ENCODE measurements around the gene TPI1. TPM values are rescaled to one million over a fixed set of nuclear protein-coding genes. Genes with fewer than 3 reads are reported as not detected.

The TPI1 gene
- total and polyA plus RNA-seq, 2 of the 8 experiments (the other 6 are each of a cell fraction or from before 2014, with no cell fraction given): 910 to 3,018 TPM

Other genes starting within 250 kb of the TPI1 start
- gene LPAR5, start 231.6 kb upstream of the TPI1 start, total RNA-seq (2021; fragmentation: NEBNext Ultra II Directional; extraction: Animal tissue kit (Norgen Biotek cat#: 25700)): 0.22 and 0.23 TPM in 2 replicates
- 0.24 and 0.63 TPM in 2 replicates for gene LPAR5, start 231.6 kb upstream of the TPI1 start, polyA plus RNA-seq (2011; rRNA removed)
- gene ACRBP, start 220.1 kb upstream of the TPI1 start, total RNA-seq (2021; fragmentation: NEBNext Ultra II Directional; extraction: Animal tissue kit (Norgen Biotek cat#: 25700)): 0.80 and 1.2 TPM in 2 replicates
- 5.2 and 8.9 TPM in 2 replicates for gene ACRBP, start 220.1 kb upstream of the TPI1 start, polyA plus RNA-seq (2011; rRNA removed)
- gene ING4, start 204.4 kb upstream of the TPI1 start, total RNA-seq (2021; fragmentation: NEBNext Ultra II Directional; extraction: Animal tissue kit (Norgen Biotek cat#: 25700)): 21.7 and 22.9 TPM in 2 replicates
- gene ING4, start 204.4 kb upstream of the TPI1 start, polyA plus RNA-seq (2011; rRNA removed): 28.6 and 29.3 TPM in 2 replicates
- gene ZNF384, start 178.2 kb upstream of the TPI1 start, total RNA-seq (2021; fragmentation: NEBNext Ultra II Directional; extraction: Animal tissue kit (Norgen Biotek cat#: 25700)): 59.6 and 60.1 TPM in 2 replicates
- gene ZNF384, start 178.2 kb upstream of the TPI1 start, polyA plus RNA-seq (2011; rRNA removed): 59.0 and 75.1 TPM in 2 replicates
- gene PIANP, start 166.7 kb upstream of the TPI1 start, total RNA-seq (2021; fragmentation: NEBNext Ultra II Directional; extraction: Animal tissue kit (Norgen Biotek cat#: 25700)): 9.8 and 15.3 TPM in 2 replicates
- 6.3 and 13.3 TPM in 2 replicates for gene PIANP, start 166.7 kb upstream of the TPI1 start, polyA plus RNA-seq (2011; rRNA removed)
- 43.3 and 44.5 TPM in 2 replicates for gene COPS7A, start 143.5 kb upstream of the TPI1 start, total RNA-seq (2021; fragmentation: NEBNext Ultra II Directional; extraction: Animal tissue kit (Norgen Biotek cat#: 25700))
- gene COPS7A, start 143.5 kb upstream of the TPI1 start, polyA plus RNA-seq (2011; rRNA removed): 95.9 and 98.4 TPM in 2 replicates
- gene MLF2, start 114.4 kb upstream of the TPI1 start, total RNA-seq (2021; fragmentation: NEBNext Ultra II Directional; extraction: Animal tissue kit (Norgen Biotek cat#: 25700)): 229 and 232 TPM in 2 replicates
- gene MLF2, start 114.4 kb upstream of the TPI1 start, polyA plus RNA-seq (2011; rRNA removed): 401 and 443 TPM in 2 replicates
- 444 and 486 TPM in 2 replicates for gene PTMS, start 101.2 kb upstream of the TPI1 start, total RNA-seq (2021; fragmentation: NEBNext Ultra II Directional; extraction: Animal tissue kit (Norgen Biotek cat#: 25700))
- 553 and 999 TPM in 2 replicates for gene PTMS, start 101.2 kb upstream of the TPI1 start, polyA plus RNA-seq (2011; rRNA removed)
- 2.8 and 3.1 TPM in 2 replicates for gene LAG3, start 95.0 kb upstream of the TPI1 start, total RNA-seq (2021; fragmentation: NEBNext Ultra II Directional; extraction: Animal tissue kit (Norgen Biotek cat#: 25700))
- gene LAG3, start 95.0 kb upstream of the TPI1 start, polyA plus RNA-seq (2011; rRNA removed): 1.1 and 2.5 TPM in 2 replicates
- gene CD4, start 78.0 kb upstream of the TPI1 start, total RNA-seq (2021; fragmentation: NEBNext Ultra II Directional; extraction: Animal tissue kit (Norgen Biotek cat#: 25700)): 3.2 and 3.4 TPM in 2 replicates
- gene CD4, start 78.0 kb upstream of the TPI1 start, polyA plus RNA-seq (2011; rRNA removed): 5.1 and 5.6 TPM in 2 replicates
- gene GPR162, start 45.7 kb upstream of the TPI1 start, total RNA-seq (2021; fragmentation: NEBNext Ultra II Directional; extraction: Animal tissue kit (Norgen Biotek cat#: 25700)): 8.6 and 8.8 TPM in 2 replicates
- 7.3 and 9.5 TPM in 2 replicates for gene GPR162, start 45.7 kb upstream of the TPI1 start, polyA plus RNA-seq (2011; rRNA removed)
- 42.4 and 43.5 TPM in 2 replicates for gene P3H3, start 39.1 kb upstream of the TPI1 start, total RNA-seq (2021; fragmentation: NEBNext Ultra II Directional; extraction: Animal tissue kit (Norgen Biotek cat#: 25700))
- gene P3H3, start 39.1 kb upstream of the TPI1 start, polyA plus RNA-seq (2011; rRNA removed): 22.9 and 40.9 TPM in 2 replicates
- gene GNB3, start 26.6 kb upstream of the TPI1 start, total RNA-seq (2021; fragmentation: NEBNext Ultra II Directional; extraction: Animal tissue kit (Norgen Biotek cat#: 25700)): 9.0 and 9.9 TPM in 2 replicates
- gene GNB3, start 26.6 kb upstream of the TPI1 start, polyA plus RNA-seq (2011; rRNA removed): 9.9 and 13.9 TPM in 2 replicates
- 47.4 and 47.7 TPM in 2 replicates for gene CDCA3, start 16.2 kb upstream of the TPI1 start, total RNA-seq (2021; fragmentation: NEBNext Ultra II Directional; extraction: Animal tissue kit (Norgen Biotek cat#: 25700))
- gene CDCA3, start 16.2 kb upstream of the TPI1 start, polyA plus RNA-seq (2011; rRNA removed): 71.2 and 77.0 TPM in 2 replicates
- gene USP5, start 15.4 kb upstream of the TPI1 start, total RNA-seq (2021; fragmentation: NEBNext Ultra II Directional; extraction: Animal tissue kit (Norgen Biotek cat#: 25700)): 148 and 159 TPM in 2 replicates
- 66.5 and 83.9 TPM in 2 replicates for gene USP5, start 15.4 kb upstream of the TPI1 start, polyA plus RNA-seq (2011; rRNA removed)
- gene SPSB2, start 5.8 kb downstream of the TPI1 start, total RNA-seq (2021; fragmentation: NEBNext Ultra II Directional; extraction: Animal tissue kit (Norgen Biotek cat#: 25700)): 13.0 and 13.9 TPM in 2 replicates
- gene SPSB2, start 5.8 kb downstream of the TPI1 start, polyA plus RNA-seq (2011; rRNA removed): 23.2 and 31.6 TPM in 2 replicates
- gene LRRC23, start 37.3 kb downstream of the TPI1 start, total RNA-seq (2021; fragmentation: NEBNext Ultra II Directional; extraction: Animal tissue kit (Norgen Biotek cat#: 25700)): 2.5 and 2.9 TPM in 2 replicates
- gene LRRC23, start 37.3 kb downstream of the TPI1 start, polyA plus RNA-seq (2011; rRNA removed): 3.5 and 3.6 TPM in 2 replicates
- 90.9 and 92.4 TPM in 2 replicates for gene ENO2, start 47.0 kb downstream of the TPI1 start, total RNA-seq (2021; fragmentation: NEBNext Ultra II Directional; extraction: Animal tissue kit (Norgen Biotek cat#: 25700))
- 102 and 126 TPM in 2 replicates for gene ENO2, start 47.0 kb downstream of the TPI1 start, polyA plus RNA-seq (2011; rRNA removed)
- 69.6 and 73.4 TPM in 2 replicates for gene ATN1, start 60.4 kb downstream of the TPI1 start, total RNA-seq (2021; fragmentation: NEBNext Ultra II Directional; extraction: Animal tissue kit (Norgen Biotek cat#: 25700))
- 20.6 and 43.0 TPM in 2 replicates for gene ATN1, start 60.4 kb downstream of the TPI1 start, polyA plus RNA-seq (2011; rRNA removed)
- not detected in 2 replicates for gene RNU7-1, start 76.3 kb downstream of the TPI1 start, total RNA-seq (2021; fragmentation: NEBNext Ultra II Directional; extraction: Animal tissue kit (Norgen Biotek cat#: 25700))
- gene RNU7-1, start 76.3 kb downstream of the TPI1 start, polyA plus RNA-seq (2011; rRNA removed): not detected in 2 replicates
- gene C12orf57, start 76.5 kb downstream of the TPI1 start, total RNA-seq (2021; fragmentation: NEBNext Ultra II Directional; extraction: Animal tissue kit (Norgen Biotek cat#: 25700)): 174 and 185 TPM in 2 replicates
- 993 and 1,124 TPM in 2 replicates for gene C12orf57, start 76.5 kb downstream of the TPI1 start, polyA plus RNA-seq (2011; rRNA removed)
- 25.7 and 28.4 TPM in 2 replicates for gene PTPN6, start 83.8 kb downstream of the TPI1 start, total RNA-seq (2021; fragmentation: NEBNext Ultra II Directional; extraction: Animal tissue kit (Norgen Biotek cat#: 25700))
- 16.3 and 22.6 TPM in 2 replicates for gene PTPN6, start 83.8 kb downstream of the TPI1 start, polyA plus RNA-seq (2011; rRNA removed)
- gene PHB2, start 103.1 kb downstream of the TPI1 start, total RNA-seq (2021; fragmentation: NEBNext Ultra II Directional; extraction: Animal tissue kit (Norgen Biotek cat#: 25700)): 360 and 368 TPM in 2 replicates
- 579 and 626 TPM in 2 replicates for gene PHB2, start 103.1 kb downstream of the TPI1 start, polyA plus RNA-seq (2011; rRNA removed)
- gene EMG1, start 103.4 kb downstream of the TPI1 start, total RNA-seq (2021; fragmentation: NEBNext Ultra II Directional; extraction: Animal tissue kit (Norgen Biotek cat#: 25700)): 82.9 and 84.2 TPM in 2 replicates
- 54.3 and 64.3 TPM in 2 replicates for gene EMG1, start 103.4 kb downstream of the TPI1 start, polyA plus RNA-seq (2011; rRNA removed)
- gene LPCAT3, start 150.9 kb downstream of the TPI1 start, total RNA-seq (2021; fragmentation: NEBNext Ultra II Directional; extraction: Animal tissue kit (Norgen Biotek cat#: 25700)): 55.2 and 55.8 TPM in 2 replicates
- 69.5 and 70.4 TPM in 2 replicates for gene LPCAT3, start 150.9 kb downstream of the TPI1 start, polyA plus RNA-seq (2011; rRNA removed)
- gene C1S, start 193.2 kb downstream of the TPI1 start, total RNA-seq (2021; fragmentation: NEBNext Ultra II Directional; extraction: Animal tissue kit (Norgen Biotek cat#: 25700)): 5.0 and 7.3 TPM in 2 replicates
- gene C1S, start 193.2 kb downstream of the TPI1 start, polyA plus RNA-seq (2011; rRNA removed): 3.5 and 4.4 TPM in 2 replicates
- 6.9 and 7.7 TPM in 2 replicates for gene C1R, start 224.9 kb downstream of the TPI1 start, total RNA-seq (2021; fragmentation: NEBNext Ultra II Directional; extraction: Animal tissue kit (Norgen Biotek cat#: 25700))
- gene C1R, start 224.9 kb downstream of the TPI1 start, polyA plus RNA-seq (2011; rRNA removed): 16.3 and 19.3 TPM in 2 replicates
- 11.4 and 14.7 TPM in 2 replicates for gene C1RL, start 241.7 kb downstream of the TPI1 start, total RNA-seq (2021; fragmentation: NEBNext Ultra II Directional; extraction: Animal tissue kit (Norgen Biotek cat#: 25700))
- gene C1RL, start 241.7 kb downstream of the TPI1 start, polyA plus RNA-seq (2011; rRNA removed): 15.5 and 16.7 TPM in 2 replicates

All from H1 (cell line).